Measurements from ENCODE around the gene CPED1.
A peak's percentile ranks its signal among the peaks of the same experiment; 100 is the strongest.

CPED1 gene

GRCh38 chr7:121300685-121301420 lies 312.3 kb downstream of the CPED1 start:
- no peak for DNase-seq (ENCODE audit: low read depth)

DNA sequence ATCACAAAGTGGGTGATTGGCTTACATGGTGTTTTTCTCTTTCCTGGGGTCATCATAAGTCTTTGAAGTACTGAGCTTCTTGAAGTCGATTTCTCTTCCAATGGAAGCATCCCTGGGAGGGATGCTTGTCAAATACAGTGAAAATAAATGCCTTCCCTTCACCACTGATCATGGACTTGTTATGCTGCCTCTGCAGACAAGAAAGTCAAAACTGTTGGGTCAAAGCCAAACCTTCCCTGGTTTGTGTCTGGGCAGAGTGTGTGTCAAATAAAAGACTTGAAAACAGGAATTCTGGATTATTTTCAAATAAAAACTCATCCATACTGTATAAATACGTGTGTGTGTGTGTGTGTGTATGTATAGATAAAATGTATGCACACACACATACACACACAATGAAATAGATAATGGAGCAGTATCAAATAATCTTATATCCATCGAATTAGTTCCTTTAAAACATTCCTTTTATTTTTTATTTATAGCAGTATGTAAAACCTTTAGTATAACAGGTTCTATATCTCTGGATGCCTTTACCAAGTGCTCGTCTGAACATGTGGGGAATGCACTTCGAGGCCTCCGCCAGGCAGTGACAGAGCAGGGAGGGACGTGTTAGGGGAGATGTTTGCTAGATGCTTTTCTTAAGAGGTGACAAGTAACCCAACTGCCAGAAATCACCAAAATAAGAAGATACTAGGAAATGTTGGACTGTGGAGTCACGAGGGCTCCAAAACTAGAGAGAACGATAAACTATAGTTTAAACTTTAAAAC lies 313.1 kb downstream of the CPED1 start:
- no peak overlapping the region for H3K4me3 ChIP-seq (replicated peaks; ENCODE audit: low read depth, low read length)
- TF ChIP-seq, protein P1, sequence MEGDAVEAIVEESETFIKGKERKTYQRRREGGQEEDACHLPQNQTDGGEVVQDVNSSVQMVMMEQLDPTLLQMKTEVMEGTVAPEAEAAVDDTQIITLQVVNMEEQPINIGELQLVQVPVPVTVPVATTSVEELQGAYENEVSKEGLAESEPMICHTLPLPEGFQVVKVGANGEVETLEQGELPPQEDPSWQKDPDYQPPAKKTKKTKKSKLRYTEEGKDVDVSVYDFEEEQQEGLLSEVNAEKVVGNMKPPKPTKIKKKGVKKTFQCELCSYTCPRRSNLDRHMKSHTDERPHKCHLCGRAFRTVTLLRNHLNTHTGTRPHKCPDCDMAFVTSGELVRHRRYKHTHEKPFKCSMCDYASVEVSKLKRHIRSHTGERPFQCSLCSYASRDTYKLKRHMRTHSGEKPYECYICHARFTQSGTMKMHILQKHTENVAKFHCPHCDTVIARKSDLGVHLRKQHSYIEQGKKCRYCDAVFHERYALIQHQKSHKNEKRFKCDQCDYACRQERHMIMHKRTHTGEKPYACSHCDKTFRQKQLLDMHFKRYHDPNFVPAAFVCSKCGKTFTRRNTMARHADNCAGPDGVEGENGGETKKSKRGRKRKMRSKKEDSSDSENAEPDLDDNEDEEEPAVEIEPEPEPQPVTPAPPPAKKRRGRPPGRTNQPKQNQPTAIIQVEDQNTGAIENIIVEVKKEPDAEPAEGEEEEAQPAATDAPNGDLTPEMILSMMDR (IDR thresholded peaks at IDR 0.05; ENCODE audit: low read length, missing control alignments): no peak
- DNase-seq (ENCODE audit: low read depth): no peak

More at GRCh38 chr7:121300685-121301420, 312.3 kb downstream of the CPED1 start:
- TF ChIP-seq, protein P1 (IDR thresholded peaks at IDR 0.05; ENCODE audit: low read length, missing control alignments): no peak
- no peak overlapping the region for H3K4me3 ChIP-seq (replicated peaks; ENCODE audit: low read depth, low read length)

DNA sequence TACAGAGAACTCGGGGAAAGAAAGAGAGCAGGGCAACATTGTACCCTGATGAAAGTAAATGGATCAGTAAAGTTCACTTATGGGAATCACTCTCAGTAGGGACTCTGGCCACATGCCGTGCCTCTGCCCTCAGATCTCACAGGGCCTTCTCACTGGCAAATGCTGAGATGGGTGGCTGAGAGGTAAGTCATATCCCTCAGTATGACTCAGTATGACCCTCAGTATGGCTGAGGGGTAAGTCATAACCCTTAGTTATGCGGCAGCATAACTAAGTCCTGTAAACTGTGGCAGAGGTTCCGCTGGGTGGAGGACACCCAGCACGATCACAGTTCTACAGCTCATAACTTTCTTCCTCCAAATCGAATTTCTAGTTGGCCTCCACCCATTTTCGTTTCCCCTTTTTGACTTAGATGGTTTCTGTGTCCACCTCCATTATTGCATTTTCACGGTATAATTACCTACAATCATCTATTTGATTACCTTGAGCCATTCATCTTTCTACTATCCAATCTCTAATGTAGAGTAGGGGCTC lies 313.8 kb downstream of the CPED1 start:
- no peak overlapping the region for H3K4me3 ChIP-seq (replicated peaks; ENCODE audit: low read depth, low read length)
- DNase-seq (ENCODE audit: low read depth): no peak
- TF ChIP-seq, protein P1 (IDR thresholded peaks at IDR 0.05; ENCODE audit: low read length, missing control alignments): no peak

- DNase-seq (ENCODE audit: low read depth): no peak
- TF ChIP-seq, protein P1 (IDR thresholded peaks at IDR 0.05; ENCODE audit: low read length, missing control alignments): no peak
- no peak overlapping the region for H3K4me3 ChIP-seq (replicated peaks; ENCODE audit: low read depth, low read length)
Observed at GRCh38 chr7:121303422-121304101, 315.1 kb downstream of the CPED1 start.

- H3K4me3 ChIP-seq (replicated peaks; ENCODE audit: low read depth, low read length): no peak overlapping the region
- DNase-seq (ENCODE audit: low read depth): no peak
Observed at GRCh38 chr7:121304102-121304658, 315.7 kb downstream of the CPED1 start.

GRCh38 chr7:121305109-121305508 lies 316.6 kb downstream of the CPED1 start:
- TF ChIP-seq, protein P1 (IDR thresholded peaks at IDR 0.05; ENCODE audit: low read length, missing control alignments): no peak
- peak; percentile 40 for DNase-seq (ENCODE audit: low read depth)

More at GRCh38 chr7:121304102-121304658, 315.7 kb downstream of the CPED1 start:
- TF ChIP-seq, protein P1 (IDR thresholded peaks at IDR 0.05; ENCODE audit: low read length, missing control alignments): no peak

More at GRCh38 chr7:121305109-121305508, 316.6 kb downstream of the CPED1 start:
- no peak overlapping the region for H3K4me3 ChIP-seq (replicated peaks; ENCODE audit: low read depth, low read length)

Data from fibroblast of pulmonary artery (primary cell).